WI38 (cell line): ENCODE results near the gene ST3GAL3.

ENCODE experiments used
- H3K4me3 ChIP-seq: 2 replicates; pipeline ENCODE4 v1.5.1; 2011; ENCODE audit warnings: low read depth, mild to moderate bottlenecking, control low read depth, low read length
- CTCF ChIP-seq: IDR thresholded peaks from 2 replicates; pipeline ENCODE4 v1.5.1; 2012; ENCODE audit warnings: low read depth, mild to moderate bottlenecking, control low read depth, low read length

Gene ST3GAL3

GRCh38 chr1:43789604-43790550 lies 82.5 kb downstream of the ST3GAL3 start:
- no peak overlapping the region for H3K4me3 ChIP-seq
- no peak for TF ChIP-seq CTCF

- H3K4me3 ChIP-seq, result no peak overlapping the region
- TF ChIP-seq CTCF, result no peak
These were observed 83.9 kb downstream of the ST3GAL3 start for GRCh38 chr1:43791243-43791642.

GRCh38 chr1:43796111-43796581 lies 88.8 kb downstream of the ST3GAL3 start:
- no peak for TF ChIP-seq CTCF
- H3K4me3 ChIP-seq, result no peak overlapping the region

- no peak for TF ChIP-seq CTCF
These were observed 90.6 kb downstream of the ST3GAL3 start for GRCh38 chr1:43797891-43798290.

GRCh38 chr1:43799656-43800635 lies 92.6 kb downstream of the ST3GAL3 start:
- TF ChIP-seq CTCF, result no peak
- H3K4me3 ChIP-seq, result no peak overlapping the region

More at GRCh38 chr1:43797891-43798290, 90.6 kb downstream of the ST3GAL3 start:
- H3K4me3 ChIP-seq, result no peak overlapping the region

GRCh38 chr1:43800771-43801170 lies 93.4 kb downstream of the ST3GAL3 start:
- H3K4me3 ChIP-seq, result no peak overlapping the region
- TF ChIP-seq CTCF, result no peak
